Natural killer cell (primary cell): ENCODE data around the gene ACBD4. TPM values are rescaled to one million over a fixed set of nuclear protein-coding genes. Genes with fewer than 3 reads are reported as not detected.

Source experiments
- ATAC-seq, 3 donors: fragments of 150-1000 bp in 2 of 3; fragments of 200-7000 bp in 1 of 3; cut with Tn5 transposase; 1 replicate in 1 of 3; 2 replicates in 2 of 3; pipeline ENCODE4 v1.10.0; 2021; ENCODE audit warnings: mild to moderate bottlenecking in 2 of 3, moderate library complexity in 2 of 3
- DNase-seq, 2 donors: peaks; one replicate each; pipeline versions ENCODE4 v3.0.0 to v3.0.0-alpha.2; 2013 to 2021; ENCODE audit warnings: mixed read lengths in 1 of 2
- H3K27ac ChIP-seq: one replicate; pipeline ENCODE4 v1.5.1; 2013; ENCODE audit warnings: mild to moderate bottlenecking, low read length
- H3K27me3 ChIP-seq: one replicate; pipeline ENCODE4 v1.6.1; 2013; ENCODE audit warnings: low read length; ENCODE audit not compliant: control insufficient read depth, insufficient read depth
- H3K36me3 ChIP-seq: one replicate; pipeline ENCODE4 v1.6.1; 2013; ENCODE audit warnings: low read length; ENCODE audit not compliant: control insufficient read depth, insufficient read depth
- H3K4me1 ChIP-seq: one replicate; pipeline ENCODE4 v1.6.1; 2013; ENCODE audit warnings: low read length; ENCODE audit not compliant: control insufficient read depth, insufficient read depth
- H3K4me3 ChIP-seq: one replicate; pipeline ENCODE4 v1.5.1; 2013; ENCODE audit warnings: low read length
- H3K9me3 ChIP-seq: one replicate; pipeline ENCODE4 v1.6.1; 2013; ENCODE audit warnings: low read length; ENCODE audit not compliant: control insufficient read depth, insufficient read depth
- H3K27ac Mint-ChIP-seq, 2 donors: one replicate each; pipeline ENCODE4 v1.8.0; 2022; ENCODE audit warnings: mild to moderate bottlenecking in 2 of 2, mixed read lengths in 2 of 2, moderate library complexity in 1 of 2
- H3K27me3 Mint-ChIP-seq, 2 donors: one replicate each; pipeline ENCODE4 v1.8.0; 2022; ENCODE audit warnings: low read depth in 2 of 2, mixed read lengths in 2 of 2
- H3K36me3 Mint-ChIP-seq: one replicate; pipeline ENCODE4 v1.8.0; 2022; ENCODE audit warnings: mixed read lengths
- H3K4me1 Mint-ChIP-seq, 2 donors: one replicate each; pipeline ENCODE4 v1.8.0; 2022; ENCODE audit warnings: mixed read lengths in 2 of 2
- H3K4me3 Mint-ChIP-seq: one replicate; pipeline ENCODE4 v1.8.0; 2022; ENCODE audit warnings: mild to moderate bottlenecking, moderate library complexity, mixed read lengths
- H3K9me3 Mint-ChIP-seq, 2 donors: one replicate each; pipeline ENCODE4 v1.8.0; 2022; ENCODE audit warnings: mixed read lengths in 2 of 2
- WGBS: methylation state at CpG from one replicate; pipeline ENCODE4 v1.1.7; 2013; ENCODE audit warnings: missing lambda C conversion rate; ENCODE audit not compliant: insufficient coverage; 5-methylcytosine and 5-hydroxymethylcytosine counted together
- intact Hi-C: fragments of 100-400 bp; cut with micrococcal nuclease; formaldehyde crosslinking; loops from one replicate; pipeline ENCODE4 v1.14.2; 2022
- total RNA-seq, 4 donors: library from RNA; stranded (reverse); fragments of 120-200 nt in 1 of 4; gene quantifications; one replicate each; pipeline versions ENCODE4 v1.2.3 to v1.2.4, GENCODE V29; 2013 to 2022
- TF ChIP-seq, protein P1 (sequence below): fragments of 200-600 bp; IDR thresholded peaks from one replicate; pipeline ENCODE4 v1.8.0; 2022; ENCODE audit warnings: antibody characterized with exemption

The ACBD4 gene
- total RNA-seq, 3 donors from 2014 or later (not counting 1 experiment from before 2014, with no cell fraction given): 12.0 to 15.9 (median 14.2) TPM

GRCh38 chr17:45098869-45099616 is 36.4 kb upstream of the ACBD4 start:
- Mint-ChIP-seq H3K27ac (peak overlapping the region in 1 of 2 donors; percentile 64), H3K4me3 (no peak overlapping the region), H3K27me3 (no peaks in the 10 kb centered on the region), H3K9me3 (no peaks in the 10 kb centered on the region), H3K4me1 (peaks cover 0 to 6% of the 10 kb centered on the region in 2 donors), H3K36me3 (peaks cover 7% of the 10 kb centered on the region)
- TF ChIP-seq, protein P1, sequence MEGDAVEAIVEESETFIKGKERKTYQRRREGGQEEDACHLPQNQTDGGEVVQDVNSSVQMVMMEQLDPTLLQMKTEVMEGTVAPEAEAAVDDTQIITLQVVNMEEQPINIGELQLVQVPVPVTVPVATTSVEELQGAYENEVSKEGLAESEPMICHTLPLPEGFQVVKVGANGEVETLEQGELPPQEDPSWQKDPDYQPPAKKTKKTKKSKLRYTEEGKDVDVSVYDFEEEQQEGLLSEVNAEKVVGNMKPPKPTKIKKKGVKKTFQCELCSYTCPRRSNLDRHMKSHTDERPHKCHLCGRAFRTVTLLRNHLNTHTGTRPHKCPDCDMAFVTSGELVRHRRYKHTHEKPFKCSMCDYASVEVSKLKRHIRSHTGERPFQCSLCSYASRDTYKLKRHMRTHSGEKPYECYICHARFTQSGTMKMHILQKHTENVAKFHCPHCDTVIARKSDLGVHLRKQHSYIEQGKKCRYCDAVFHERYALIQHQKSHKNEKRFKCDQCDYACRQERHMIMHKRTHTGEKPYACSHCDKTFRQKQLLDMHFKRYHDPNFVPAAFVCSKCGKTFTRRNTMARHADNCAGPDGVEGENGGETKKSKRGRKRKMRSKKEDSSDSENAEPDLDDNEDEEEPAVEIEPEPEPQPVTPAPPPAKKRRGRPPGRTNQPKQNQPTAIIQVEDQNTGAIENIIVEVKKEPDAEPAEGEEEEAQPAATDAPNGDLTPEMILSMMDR: peak; percentile 82
- H3K4me1 ChIP-seq: no peaks in the 10 kb centered on the region
- intact Hi-C loops: loop anchor here (5.0 kb wide), 1 partner anchor 187 kb away; no protein-coding TSS in a partner anchor
- no peak overlapping the region for H3K4me3 ChIP-seq
- no peaks in the 10 kb centered on the region for H3K27me3 ChIP-seq
- DNase-seq: peak; percentile 67 to 82
- peak; percentile 86 to 97 (median 91) for ATAC-seq
- WGBS: 66% methylated on average over 9 of the region's 9 CpGs
- H3K27ac ChIP-seq: no peak overlapping the region
- H3K9me3 ChIP-seq: no peaks in the 10 kb centered on the region
- H3K36me3 ChIP-seq: peaks cover 80% of the 10 kb centered on the region

DNA sequence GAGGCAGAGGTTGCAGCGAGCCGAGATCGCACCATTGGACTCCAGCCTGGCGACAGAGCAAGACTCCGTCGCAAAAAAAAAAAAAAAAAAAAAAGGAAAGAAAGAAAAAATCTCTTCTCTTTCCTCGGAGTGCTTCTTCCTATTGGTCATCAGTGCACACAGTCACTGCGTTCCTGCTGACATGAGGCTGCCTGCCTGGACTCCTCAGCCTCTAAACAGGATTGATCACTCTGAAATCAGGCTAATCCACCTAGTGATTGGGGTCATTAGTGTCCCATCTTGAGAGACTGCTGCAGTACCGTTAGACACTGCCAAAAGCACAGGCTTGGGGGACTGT is 34.0 kb upstream of the ACBD4 start:
- WGBS: 96% methylated on average over 8 of the region's 9 CpGs
- H3K27ac Mint-ChIP-seq: peak overlapping the region in 1 of 2 donors; percentile 56
- no peak overlapping the region for H3K4me3 ChIP-seq
- no peaks in the 10 kb centered on the region for H3K4me1 ChIP-seq
- H3K9me3 Mint-ChIP-seq: no peaks in the 10 kb centered on the region
- H3K4me1 Mint-ChIP-seq: peaks cover 2 to 6% of the 10 kb centered on the region in 2 donors
- no peaks in the 10 kb centered on the region for H3K27me3 ChIP-seq
- H3K27ac ChIP-seq: no peak overlapping the region
- TF ChIP-seq, protein P1: no peak
- no peak for ATAC-seq
- H3K4me3 Mint-ChIP-seq: no peak overlapping the region
- intact Hi-C loops: no loop called here
- no peaks in the 10 kb centered on the region for H3K9me3 ChIP-seq
- H3K36me3 ChIP-seq: peaks cover 87% of the 10 kb centered on the region
- H3K36me3 Mint-ChIP-seq: peaks cover 1% of the 10 kb centered on the region
- DNase-seq: no peak
- H3K27me3 Mint-ChIP-seq: no peaks in the 10 kb centered on the region

GRCh38 chr17:45101883-45102811 is 33.3 kb upstream of the ACBD4 start:
- Mint-ChIP-seq H3K9me3 (no peaks in the 10 kb centered on the region), H3K36me3 (no peaks in the 10 kb centered on the region), H3K27me3 (no peaks in the 10 kb centered on the region), H3K4me3 (no peak overlapping the region), H3K27ac (peak overlapping the region in 1 of 2 donors; percentile 56), H3K4me1 (peaks cover 6% of the 10 kb centered on the region in 2 donors)
- DNase-seq: no peak
- H3K4me1 ChIP-seq: no peaks in the 10 kb centered on the region
- H3K36me3 ChIP-seq: peaks cover 86% of the 10 kb centered on the region
- no peaks in the 10 kb centered on the region for H3K9me3 ChIP-seq
- TF ChIP-seq, protein P1: no peak
- intact Hi-C loops: no loop called here
- no peak overlapping the region for H3K4me3 ChIP-seq
- ATAC-seq: no peak
- no peak overlapping the region for H3K27ac ChIP-seq
- H3K27me3 ChIP-seq: no peaks in the 10 kb centered on the region
- 98% methylated on average over 12 of the region's 12 CpGs for WGBS
